Panc1 (cell line): ENCODE results near the gene OR5F1.

ENCODE experiments used
- CTCF ChIP-seq: fragments of 450-650 bp; IDR thresholded peaks from 2 replicates; pipeline ENCODE4 v1.5.1; 2017; ENCODE audit warnings: mild to moderate bottlenecking
- POLR2AphosphoS5 ChIP-seq: IDR thresholded peaks from 2 replicates; pipeline ENCODE4 v1.6.1; 2012; ENCODE audit warnings: mild to moderate bottlenecking, low read depth, low read length, moderate library complexity

GRCh38 chr11:55969845-55970244, 24.6 kb downstream of the OR5F1 start, which contains the start of gene OR10AG1:
- no peak for TF ChIP-seq CTCF
- TF ChIP-seq POLR2AphosphoS5, result no peak
